ENCODE measurements around the gene GRM1.
"Not testable (repeated sequence)": the region's sequence is repeated elsewhere in the genome, so short reads cannot be mapped to it uniquely, and the experiment has no call there.

GRM1 gene

GRCh38 chr6:146212781-146213180, 183.9 kb downstream of the GRM1 start:
- no peak overlapping the region for H3K4me3 ChIP-seq (ENCODE audit: control insufficient read depth, low read depth, low read length)
- TF ChIP-seq CTCF (conservative IDR thresholded peaks at IDR 0.05; ENCODE audit: control insufficient read depth, insufficient read depth, low read depth, low read length): no peak
- no peak for DNase-seq (ENCODE audit: low read depth)

GRCh38 chr6:146219101-146219500, 190.2 kb downstream of the GRM1 start:
- no peak for TF ChIP-seq CTCF (conservative IDR thresholded peaks at IDR 0.05; ENCODE audit: control insufficient read depth, insufficient read depth, low read depth, low read length)
- no peak overlapping the region for H3K4me3 ChIP-seq (ENCODE audit: control insufficient read depth, low read depth, low read length)
- no peak for DNase-seq (ENCODE audit: low read depth)

- TF ChIP-seq CTCF (conservative IDR thresholded peaks at IDR 0.05; ENCODE audit: control insufficient read depth, insufficient read depth, low read depth, low read length): no peak
- no peak for DNase-seq (ENCODE audit: low read depth)
- H3K4me3 ChIP-seq (ENCODE audit: control insufficient read depth, low read depth, low read length): no peak overlapping the region
Measured at GRCh38 chr6:146224449-146224848, 195.6 kb downstream of the GRM1 start.

- no peak overlapping the region for H3K4me3 ChIP-seq (ENCODE audit: control insufficient read depth, low read depth, low read length)
- no peak for DNase-seq (ENCODE audit: low read depth)
- TF ChIP-seq CTCF (conservative IDR thresholded peaks at IDR 0.05; ENCODE audit: control insufficient read depth, insufficient read depth, low read depth, low read length): no peak
Measured at GRCh38 chr6:146224988-146225387, 196.1 kb downstream of the GRM1 start.

GRCh38 chr6:146240322-146240721, 211.5 kb downstream of the GRM1 start:
- H3K4me3 ChIP-seq (ENCODE audit: control insufficient read depth, low read depth, low read length): no peak overlapping the region
- no peak for TF ChIP-seq CTCF (conservative IDR thresholded peaks at IDR 0.05; ENCODE audit: control insufficient read depth, insufficient read depth, low read depth, low read length)
- no peak for DNase-seq (ENCODE audit: low read depth)

- TF ChIP-seq CTCF (conservative IDR thresholded peaks at IDR 0.05; ENCODE audit: control insufficient read depth, insufficient read depth, low read depth, low read length): no peak
- DNase-seq (ENCODE audit: low read depth): no peak
- no peak overlapping the region for H3K4me3 ChIP-seq (ENCODE audit: control insufficient read depth, low read depth, low read length)
Measured at GRCh38 chr6:146240807-146241206, 211.9 kb downstream of the GRM1 start.

GRCh38 chr6:146243646-146244045, 214.8 kb downstream of the GRM1 start:
- DNase-seq (ENCODE audit: low read depth): not testable (repeated sequence)

More at GRCh38 chr6:146243646-146244045, 214.8 kb downstream of the GRM1 start:
- not testable (repeated sequence) for H3K4me3 ChIP-seq (ENCODE audit: control insufficient read depth, low read depth, low read length)
